ENCODE results near the gene ENKD1.

ENKD1 gene

DNA sequence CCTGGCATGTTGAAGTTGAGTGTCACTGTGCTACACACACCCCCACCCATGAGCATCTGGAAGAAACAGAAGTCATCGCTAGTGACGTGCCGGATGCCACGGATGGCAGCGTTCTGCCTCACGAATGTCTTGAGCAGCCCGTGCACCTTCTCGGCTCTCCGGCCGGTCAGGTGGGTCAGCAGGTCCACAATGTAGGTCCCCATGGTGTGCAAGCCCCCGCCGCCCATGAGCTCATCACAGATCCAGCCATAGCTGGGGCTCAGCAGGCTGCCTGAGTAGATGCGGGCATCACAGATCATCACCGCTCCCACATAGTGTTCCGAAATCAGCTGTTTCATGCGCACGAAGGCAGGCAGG, 9.0 kb upstream of the ENKD1 start:
- TF ChIP-seq, protein P1, sequence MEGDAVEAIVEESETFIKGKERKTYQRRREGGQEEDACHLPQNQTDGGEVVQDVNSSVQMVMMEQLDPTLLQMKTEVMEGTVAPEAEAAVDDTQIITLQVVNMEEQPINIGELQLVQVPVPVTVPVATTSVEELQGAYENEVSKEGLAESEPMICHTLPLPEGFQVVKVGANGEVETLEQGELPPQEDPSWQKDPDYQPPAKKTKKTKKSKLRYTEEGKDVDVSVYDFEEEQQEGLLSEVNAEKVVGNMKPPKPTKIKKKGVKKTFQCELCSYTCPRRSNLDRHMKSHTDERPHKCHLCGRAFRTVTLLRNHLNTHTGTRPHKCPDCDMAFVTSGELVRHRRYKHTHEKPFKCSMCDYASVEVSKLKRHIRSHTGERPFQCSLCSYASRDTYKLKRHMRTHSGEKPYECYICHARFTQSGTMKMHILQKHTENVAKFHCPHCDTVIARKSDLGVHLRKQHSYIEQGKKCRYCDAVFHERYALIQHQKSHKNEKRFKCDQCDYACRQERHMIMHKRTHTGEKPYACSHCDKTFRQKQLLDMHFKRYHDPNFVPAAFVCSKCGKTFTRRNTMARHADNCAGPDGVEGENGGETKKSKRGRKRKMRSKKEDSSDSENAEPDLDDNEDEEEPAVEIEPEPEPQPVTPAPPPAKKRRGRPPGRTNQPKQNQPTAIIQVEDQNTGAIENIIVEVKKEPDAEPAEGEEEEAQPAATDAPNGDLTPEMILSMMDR (IDR thresholded peaks at IDR 0.05) = no peak
- DNase-seq (ENCODE audit: low spot score) = no peak
- H3K27ac ChIP-seq = peak overlapping the region in 1 of 2 donors; percentile 82
- no peak overlapping the region for H3K4me3 ChIP-seq

DNA sequence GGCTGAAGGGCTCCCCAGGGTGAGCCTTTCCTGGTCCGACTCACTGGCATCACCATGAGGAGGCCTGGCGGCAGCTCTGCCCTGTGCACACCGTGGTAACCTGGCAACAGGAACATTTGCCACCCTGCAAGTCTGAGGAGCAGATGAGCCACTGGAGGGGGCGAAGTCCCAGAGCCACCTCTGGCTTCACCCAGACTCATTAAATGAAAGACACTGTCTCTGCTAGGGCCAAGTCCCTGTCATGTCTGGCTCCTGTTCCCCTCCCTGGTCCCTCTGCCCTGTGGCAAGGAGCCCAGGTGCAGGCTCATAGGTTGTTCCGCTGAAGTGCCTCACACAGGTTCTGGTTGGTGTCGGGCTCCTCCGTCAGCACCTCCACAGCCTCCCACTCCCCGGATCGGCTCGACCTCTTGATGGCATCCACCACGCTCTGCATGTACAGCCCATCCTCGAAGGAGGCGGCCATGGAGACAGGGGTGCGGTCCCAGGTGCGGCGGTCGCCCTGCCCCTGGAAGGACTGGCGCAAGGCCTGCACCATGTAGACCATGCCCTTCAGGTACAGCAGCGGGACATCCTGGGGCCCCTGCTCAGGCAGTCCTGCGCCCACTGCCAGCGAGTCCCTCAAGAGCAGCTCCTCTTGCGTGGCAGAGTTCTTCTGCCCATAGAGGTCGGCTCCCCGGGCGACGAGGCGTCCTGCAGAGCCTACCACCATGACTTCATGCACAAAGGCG, 8.5 kb upstream of the ENKD1 start:
- peak overlapping the region in 1 of 2 donors; percentile 82 for H3K27ac ChIP-seq
- DNase-seq (ENCODE audit: low spot score) = peak; percentile 71
- no peak overlapping the region for H3K4me3 ChIP-seq
- TF ChIP-seq, protein P1 (IDR thresholded peaks at IDR 0.05) = no peak

DNA sequence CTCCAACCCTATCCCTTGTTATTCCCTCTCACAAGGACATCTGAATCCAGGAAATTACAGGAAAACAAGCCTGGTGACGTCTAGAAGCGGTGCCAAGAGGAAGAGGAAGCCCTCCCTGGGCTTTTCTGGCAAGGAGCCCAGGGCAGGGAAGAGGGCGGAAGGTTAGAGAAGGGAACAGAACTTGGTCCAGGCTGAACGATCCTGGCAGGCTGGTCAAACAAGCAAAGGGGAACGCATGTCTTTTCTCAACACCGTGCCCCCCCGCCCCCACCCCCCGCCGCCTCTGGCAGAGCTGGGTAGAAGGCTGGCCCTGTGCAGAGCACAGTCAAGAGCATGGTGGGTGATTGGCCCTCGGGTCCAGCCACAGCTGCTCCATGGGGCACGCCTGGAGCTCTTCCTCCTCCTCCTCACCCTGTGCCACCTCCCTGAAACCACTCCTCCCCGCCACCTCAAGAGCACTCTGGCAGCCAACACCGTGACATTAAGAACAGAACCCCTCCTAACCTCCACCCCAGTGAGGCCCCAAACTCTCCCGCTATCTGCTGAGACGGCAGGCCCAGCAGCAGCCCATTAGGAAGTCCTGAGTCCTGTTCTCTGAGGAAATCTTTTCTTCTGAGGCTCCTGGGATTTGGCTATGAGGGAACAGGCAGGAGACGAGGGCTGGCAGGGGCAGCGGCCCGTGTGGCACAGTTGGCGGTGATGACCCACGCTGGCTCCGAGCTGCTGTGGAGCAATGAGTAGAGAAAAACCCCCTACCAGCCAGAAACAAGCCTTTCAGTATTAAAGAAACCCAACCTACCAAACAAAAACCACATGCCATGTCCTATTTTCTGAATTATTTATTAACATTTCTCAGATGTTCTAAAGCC, 7.4 kb upstream of the ENKD1 start:
- Histone ChIP-seq H3K4me3 (peak overlapping the region; percentile 34), H3K27ac (peak overlapping the region in 1 of 2 donors; percentile 82)
- peak; percentile 79 for DNase-seq (ENCODE audit: low spot score)
- TF ChIP-seq, protein P1 (IDR thresholded peaks at IDR 0.05) = no peak

DNA sequence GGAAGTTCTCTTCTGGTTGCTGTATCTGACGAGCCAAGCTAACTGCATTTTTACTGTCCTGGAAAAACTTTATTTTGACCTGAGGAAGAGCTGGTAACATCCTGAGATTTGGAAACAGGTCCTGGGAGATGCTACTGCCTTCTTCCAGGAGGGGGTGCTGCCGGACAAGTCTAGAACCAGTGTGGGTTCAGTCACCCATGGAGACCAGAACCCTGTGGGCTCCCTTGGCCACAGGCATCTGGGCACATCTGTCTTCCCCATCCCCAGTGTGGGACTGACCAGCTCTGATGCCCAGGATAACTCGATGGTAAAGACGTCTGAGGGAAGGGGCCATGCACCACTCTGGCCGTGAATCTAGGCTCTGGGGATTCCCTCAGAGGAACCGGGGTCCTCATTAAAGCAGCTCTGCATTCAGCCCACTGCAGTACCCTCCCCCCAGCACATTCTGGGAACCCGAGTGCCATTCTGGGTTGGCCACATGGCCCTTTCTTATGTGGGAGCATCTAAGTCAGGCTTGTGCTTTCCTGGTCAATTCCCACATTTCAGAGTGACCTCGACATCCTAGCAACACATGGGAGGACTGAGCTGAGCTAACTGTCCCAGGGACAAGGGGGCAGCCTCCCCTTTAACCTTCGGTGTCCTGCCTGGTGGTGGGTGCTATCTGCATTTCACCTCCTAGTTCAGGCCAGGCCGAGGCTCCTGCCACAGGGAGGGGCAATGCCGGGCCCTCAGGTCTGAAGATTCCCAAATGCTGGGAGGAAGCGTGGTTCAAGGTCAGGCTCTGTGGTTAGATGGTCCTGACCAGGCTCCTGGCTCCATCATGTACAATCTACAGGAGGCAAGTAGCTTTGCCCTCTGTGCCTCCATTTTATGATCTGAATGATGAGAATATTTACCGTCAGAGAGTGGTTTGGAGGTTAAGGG, 6.5 kb upstream of the ENKD1 start:
- DNase-seq (ENCODE audit: low spot score) = peak; percentile 78
- TF ChIP-seq, protein P1 (IDR thresholded peaks at IDR 0.05) = no peak
- Histone ChIP-seq H3K27ac (peak overlapping the region; percentile 32 to 82), H3K4me3 (no peak overlapping the region)

DNA sequence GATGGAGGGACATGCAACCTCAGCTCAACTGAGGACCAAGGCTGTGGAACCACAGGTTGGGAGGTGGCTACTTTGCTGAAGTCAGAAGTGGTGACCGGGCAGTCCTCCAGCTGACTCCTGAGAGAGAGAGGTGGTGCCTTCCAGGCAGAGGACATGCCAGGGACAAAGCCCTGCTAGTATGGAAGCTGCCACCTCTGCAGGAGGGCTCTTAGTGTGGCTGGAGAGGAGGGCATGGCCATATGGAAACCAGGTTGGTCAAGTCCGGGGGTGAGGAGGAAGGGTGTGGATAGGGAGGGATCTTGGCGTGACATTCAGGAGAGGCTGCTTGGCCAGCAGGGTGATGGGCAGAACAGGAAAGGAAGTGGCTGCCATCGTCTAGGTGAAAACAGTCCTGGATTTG, 5.8 kb upstream of the ENKD1 start:
- no peak overlapping the region for H3K4me3 ChIP-seq
- H3K27ac ChIP-seq = peak overlapping the region in 1 of 2 donors; percentile 19
- TF ChIP-seq, protein P1 (IDR thresholded peaks at IDR 0.05) = no peak
- no peak for DNase-seq (ENCODE audit: low spot score)

DNA sequence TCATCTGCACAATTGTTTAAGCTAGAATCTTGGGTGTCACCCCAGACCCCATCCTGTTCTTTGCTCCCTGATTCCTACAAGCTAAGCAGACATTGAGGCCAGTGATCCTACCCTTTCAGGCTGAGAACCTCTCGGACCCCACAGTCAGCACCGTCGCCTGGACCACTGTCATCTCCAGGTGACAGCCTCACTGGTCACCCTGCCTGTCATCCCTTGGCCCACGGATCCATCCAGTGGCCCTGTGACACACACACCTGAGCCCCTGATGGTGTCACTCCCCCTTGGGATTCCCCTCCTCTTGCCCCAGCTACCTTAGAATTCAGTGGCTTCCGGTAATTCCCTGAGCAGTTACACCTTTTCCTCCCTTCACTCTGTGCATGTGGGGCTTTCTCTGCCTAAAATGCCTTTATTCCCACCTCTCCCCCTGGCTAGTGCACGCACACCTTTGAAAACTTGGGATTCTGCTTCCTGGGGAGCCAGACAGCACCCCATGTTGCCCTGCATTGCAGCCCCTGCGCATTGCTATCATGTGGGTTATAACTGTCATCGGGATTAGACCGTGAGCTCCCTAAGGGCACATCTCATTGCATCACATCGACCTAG, 3.0 kb upstream of the ENKD1 start:
- no peak for DNase-seq (ENCODE audit: low spot score)
- TF ChIP-seq, protein P1 (IDR thresholded peaks at IDR 0.05) = no peak
- Histone ChIP-seq H3K27ac (no peak overlapping the region), H3K4me3 (no peak overlapping the region)

Measured in coronary artery (tissue), 2 donors.